C1 segment of cervical spinal cord (tissue), 14 donors: ENCODE results near the gene NGF.
"Not testable (repeated sequence)": the region's sequence is repeated elsewhere in the genome, so short reads cannot be mapped to it uniquely, and the experiment has no call there.

Experiments
- DNase-seq, 14 donors: peaks; one replicate each; lab custom pipeline; 2025; lab: John Stamatoyannopoulos, UW

Gene NGF

GRCh38 chr1:115310581-115311473 is 27.2 kb downstream of the NGF start:
- DNase-seq, result no peak

- DNase-seq, result not testable (repeated sequence)
Measured at GRCh38 chr1:115309504-115309903, 28.5 kb downstream of the NGF start.

GRCh38 chr1:115308969-115309368 is 29.1 kb downstream of the NGF start:
- DNase-seq, result no peak

GRCh38 chr1:115307661-115308060 is 30.4 kb downstream of the NGF start:
- DNase-seq, result no peak

GRCh38 chr1:115306146-115306545 is 31.9 kb downstream of the NGF start:
- no peak for DNase-seq

GRCh38 chr1:115303364-115303763 is 34.7 kb downstream of the NGF start:
- DNase-seq, result no peak

- no peak for DNase-seq
Measured at GRCh38 chr1:115302390-115302961, 35.6 kb downstream of the NGF start.

GRCh38 chr1:115301438-115302020 is 36.5 kb downstream of the NGF start:
- peak in 2 of 14 donors; percentile 2 to 3 for DNase-seq

- DNase-seq, result no peak
Measured at GRCh38 chr1:115300087-115300876, 37.8 kb downstream of the NGF start.

- DNase-seq, result no peak
Measured at GRCh38 chr1:115299266-115299665, 38.8 kb downstream of the NGF start.

GRCh38 chr1:115296981-115297380 is 41.1 kb downstream of the NGF start:
- DNase-seq, result no peak

- DNase-seq, result no peak
Measured at GRCh38 chr1:115295904-115296696, 41.9 kb downstream of the NGF start.

- no peak for DNase-seq
Measured at GRCh38 chr1:115293899-115294298, 44.1 kb downstream of the NGF start.

- DNase-seq, result no peak
Measured at GRCh38 chr1:115293006-115293405, 45.0 kb downstream of the NGF start.

- no peak for DNase-seq
Measured at GRCh38 chr1:115291741-115292140, 46.3 kb downstream of the NGF start.

- DNase-seq, result no peak
Measured at GRCh38 chr1:115289940-115290339, 48.1 kb downstream of the NGF start.

GRCh38 chr1:115288591-115289198 is 49.4 kb downstream of the NGF start:
- DNase-seq, result no peak

- no peak for DNase-seq
Measured at GRCh38 chr1:115286431-115287205, 51.4 kb downstream of the NGF start.

- DNase-seq, result no peak
Measured at GRCh38 chr1:115284209-115284608, 53.8 kb downstream of the NGF start.

- DNase-seq, result no peak
Measured at GRCh38 chr1:115283681-115284146, 54.3 kb downstream of the NGF start.
